T-helper 1 cell treated with Interleukin-12 subunit alpha and Interleukin-12 subunit beta and Interleukin-4 antibody, amounts not matched to agents 30 μg/mL and 1 μg/mL, for 36 hours (primary cell): Measurements from ENCODE around the gene XPOT.

Source experiments
- H3K27ac Mint-ChIP-seq: one replicate; pipeline ENCODE4 v1.8.0; 2021; ENCODE audit warnings: mild to moderate bottlenecking, mixed read lengths
- H3K27me3 Mint-ChIP-seq: one replicate; pipeline ENCODE4 v1.8.0; 2021; ENCODE audit warnings: low read depth, mixed read lengths
- H3K36me3 Mint-ChIP-seq: one replicate; pipeline ENCODE4 v1.8.0; 2021; ENCODE audit warnings: low read depth, mixed read lengths
- H3K4me1 Mint-ChIP-seq: one replicate; pipeline ENCODE4 v1.8.0; 2021; ENCODE audit warnings: low read depth, mixed read lengths
- H3K4me3 Mint-ChIP-seq: one replicate; pipeline ENCODE4 v1.8.0; 2021; ENCODE audit warnings: mild to moderate bottlenecking, moderate library complexity, mixed read lengths
- H3K9me3 Mint-ChIP-seq: one replicate; pipeline ENCODE4 v1.8.0; 2021; ENCODE audit warnings: mixed read lengths

Gene XPOT

GRCh38 chr12:64450057-64450640 lies 46.0 kb downstream of the XPOT start:
- no peaks in the 10 kb centered on the region for H3K27me3 Mint-ChIP-seq
- H3K36me3 Mint-ChIP-seq: peaks cover 27% of the 10 kb centered on the region

DNA sequence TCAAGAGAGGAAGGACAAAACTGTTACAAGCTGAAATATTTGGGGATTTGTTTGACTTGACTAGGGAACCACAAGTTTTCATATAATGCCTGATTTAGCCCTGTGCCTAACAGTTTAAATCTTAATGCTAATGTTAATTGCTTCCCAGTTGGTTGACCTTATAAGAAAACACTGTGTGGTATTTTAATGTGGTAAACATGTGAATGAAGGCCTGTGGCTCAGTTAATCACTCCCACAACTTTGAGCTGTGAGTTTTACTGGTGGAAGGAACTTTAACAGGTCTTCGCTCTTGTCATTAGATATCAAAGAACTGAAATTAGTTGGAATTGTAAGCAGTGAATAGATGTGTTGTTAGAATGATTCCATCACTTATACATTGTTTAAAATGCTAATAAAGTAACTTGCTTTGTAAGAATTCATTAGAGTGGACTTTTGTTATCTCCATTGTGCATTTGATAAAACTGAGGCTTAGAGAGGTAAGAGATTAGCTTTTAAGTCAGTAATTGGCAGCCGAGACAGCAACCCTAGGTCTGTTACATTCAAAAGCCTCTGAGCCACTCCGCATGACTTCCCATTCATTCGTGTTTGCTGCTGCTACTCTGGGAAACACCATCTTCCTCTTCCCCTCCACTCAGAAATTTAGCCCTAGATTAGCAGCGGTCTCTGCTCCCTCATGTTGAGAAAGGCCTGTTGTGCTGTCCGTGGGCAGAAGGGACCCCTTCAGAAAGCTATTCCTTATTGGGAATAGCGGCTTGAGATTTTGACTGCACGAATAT lies 46.7 kb downstream of the XPOT start:
- Mint-ChIP-seq H3K4me3 (peak overlapping the region; percentile 93), H3K36me3 (peaks cover 27% of the 10 kb centered on the region), H3K27ac (peak overlapping the region; percentile 78), H3K4me1 (peaks cover 37% of the 10 kb centered on the region), H3K9me3 (no peaks in the 10 kb centered on the region), H3K27me3 (no peaks in the 10 kb centered on the region)

More at GRCh38 chr12:64450057-64450640, 46.0 kb downstream of the XPOT start:
- H3K27ac Mint-ChIP-seq: peak overlapping the region; percentile 78
- no peaks in the 10 kb centered on the region for H3K9me3 Mint-ChIP-seq
- H3K4me3 Mint-ChIP-seq: peak overlapping the region; percentile 17
- H3K4me1 Mint-ChIP-seq: peaks cover 31% of the 10 kb centered on the region

DNA sequence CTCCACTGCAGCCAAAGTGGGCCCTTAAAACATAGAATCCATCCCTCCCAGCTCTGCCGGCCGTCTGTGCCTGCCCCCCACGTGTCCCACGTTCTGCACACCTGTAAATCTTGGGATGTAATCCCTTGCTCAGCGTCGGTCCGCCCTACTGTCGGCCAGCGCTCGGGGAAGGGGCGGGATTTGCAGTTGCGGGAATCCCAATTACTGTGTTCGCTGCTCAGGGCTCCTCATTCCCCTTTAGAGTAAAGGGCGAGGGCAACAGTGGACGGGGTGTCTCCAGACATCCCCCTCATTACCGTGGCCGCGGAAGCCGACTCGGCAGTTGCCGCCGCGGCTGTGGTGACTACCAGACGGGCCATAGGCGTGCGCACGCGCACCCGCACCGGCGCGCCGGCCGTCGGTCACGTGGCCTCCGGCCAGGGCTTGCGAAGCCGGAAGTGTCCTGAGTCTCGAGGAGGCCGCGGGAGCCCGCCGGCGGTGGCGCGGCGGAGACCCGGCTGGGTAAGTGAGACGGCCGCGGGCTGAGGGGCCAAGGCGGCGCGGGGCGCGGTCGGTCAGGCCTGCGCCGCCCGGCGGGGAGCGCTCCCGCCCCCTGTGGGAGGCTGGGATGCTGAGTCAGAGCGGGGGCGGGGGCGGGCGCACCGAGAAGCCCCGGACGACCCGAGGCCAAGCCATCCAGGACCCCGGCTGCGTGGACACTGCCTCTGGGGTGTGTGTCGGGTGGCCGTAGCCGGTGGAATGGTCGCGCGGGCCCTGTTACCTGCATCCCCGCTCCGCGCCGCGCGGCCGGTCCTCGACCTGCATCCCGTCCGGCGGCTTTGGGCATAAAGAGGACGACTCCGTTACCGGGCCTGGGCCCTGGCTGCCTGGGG lies 47.7 kb downstream of the XPOT start, which contains the start of gene TBK1:
TSS of gene TBK1 (plus strand) at position 434 of the 872 bp plus-strand sequence. CDS start 3,751 bp downstream, outside the sequence.
- peaks cover 37% of the 10 kb centered on the region for H3K4me1 Mint-ChIP-seq

GRCh38 chr12:64452559-64453329 lies 48.6 kb downstream of the XPOT start:
- Mint-ChIP-seq H3K27me3 (no peaks in the 10 kb centered on the region), H3K9me3 (no peaks in the 10 kb centered on the region), H3K4me1 (peaks cover 45% of the 10 kb centered on the region), H3K36me3 (peaks cover 23% of the 10 kb centered on the region), H3K27ac (peak overlapping the region; percentile 92), H3K4me3 (peak overlapping the region; percentile 94)

More for the DNA sequence above, 47.7 kb downstream of the XPOT start, which contains the start of gene TBK1:
- Mint-ChIP-seq H3K9me3 (no peaks in the 10 kb centered on the region), H3K4me3 (peak within 1 kb of the TSS; percentile 94), H3K27ac (peak within 1 kb of the TSS; percentile 92), H3K36me3 (peaks cover 23% of the 10 kb centered on the region), H3K27me3 (no peaks in the 10 kb centered on the region)

DNA sequence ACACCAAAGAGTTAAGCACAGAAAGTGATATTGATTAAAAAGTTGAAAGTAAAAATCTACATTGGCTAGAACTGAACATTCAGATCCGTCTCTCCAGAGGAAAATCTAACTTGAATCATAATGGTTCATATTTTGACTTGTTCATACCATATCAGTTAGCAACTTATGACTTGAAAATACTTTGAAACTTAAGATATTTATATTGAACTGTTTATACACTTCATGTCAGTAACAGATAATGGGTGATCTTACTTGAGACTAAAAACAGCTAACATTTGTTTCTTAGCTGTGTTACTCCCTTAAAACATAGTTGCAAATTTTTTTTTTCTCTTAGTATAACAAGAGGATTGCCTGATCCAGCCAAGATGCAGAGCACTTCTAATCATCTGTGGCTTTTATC lies 51.3 kb downstream of the XPOT start:
- H3K4me1 Mint-ChIP-seq: peaks cover 53% of the 10 kb centered on the region
- no peak overlapping the region for H3K27ac Mint-ChIP-seq
- no peaks in the 10 kb centered on the region for H3K9me3 Mint-ChIP-seq
- H3K27me3 Mint-ChIP-seq: no peaks in the 10 kb centered on the region
- H3K4me3 Mint-ChIP-seq: peak overlapping the region; percentile 44
- peaks cover 24% of the 10 kb centered on the region for H3K36me3 Mint-ChIP-seq

DNA sequence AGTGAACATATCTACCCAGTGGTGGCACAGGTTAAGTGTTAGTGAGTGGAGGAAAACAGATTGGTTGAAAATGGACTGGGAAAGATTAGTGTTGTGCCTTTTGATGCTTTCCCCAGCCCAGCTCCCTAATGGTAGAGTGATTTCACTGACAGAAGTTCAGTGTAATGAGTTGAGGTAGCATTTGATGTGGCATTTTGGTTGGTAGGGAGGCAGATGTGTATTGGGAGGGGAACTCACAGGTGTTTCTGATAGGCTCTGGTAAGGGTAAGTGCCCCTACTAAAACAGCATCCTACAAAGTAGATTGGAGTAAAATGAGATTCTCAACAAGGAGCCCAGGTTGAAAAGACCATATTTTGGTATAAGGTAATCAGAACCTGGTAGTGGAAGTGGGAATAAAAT lies 51.9 kb downstream of the XPOT start:
- Mint-ChIP-seq H3K4me1 (peaks cover 48% of the 10 kb centered on the region), H3K27me3 (no peaks in the 10 kb centered on the region), H3K27ac (peak overlapping the region; percentile 80), H3K36me3 (peaks cover 26% of the 10 kb centered on the region), H3K9me3 (no peaks in the 10 kb centered on the region), H3K4me3 (peak overlapping the region; percentile 44)

DNA sequence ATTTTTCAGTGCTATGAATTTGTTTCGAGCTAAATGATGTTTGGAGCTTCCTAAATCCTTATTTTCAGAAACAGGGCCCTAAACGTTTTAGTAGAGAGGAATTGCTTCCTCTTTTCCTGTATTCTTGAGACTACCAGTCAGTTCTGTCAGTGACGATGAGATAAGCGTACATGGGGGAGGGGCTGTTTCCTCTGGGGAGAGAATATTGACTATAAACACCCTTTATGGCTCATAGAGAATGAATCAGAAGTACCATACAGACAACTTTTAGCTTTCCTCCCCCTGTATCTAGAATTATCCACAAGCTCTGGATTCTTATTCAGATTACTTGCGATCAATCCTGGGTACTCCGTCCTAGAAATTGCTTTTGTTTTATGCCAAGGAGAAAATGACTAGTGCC lies 52.8 kb downstream of the XPOT start:
- H3K9me3 Mint-ChIP-seq: no peaks in the 10 kb centered on the region
- no peak overlapping the region for H3K4me3 Mint-ChIP-seq
- H3K27ac Mint-ChIP-seq: peak overlapping the region; percentile 82
- H3K4me1 Mint-ChIP-seq: peaks cover 43% of the 10 kb centered on the region
- no peaks in the 10 kb centered on the region for H3K27me3 Mint-ChIP-seq
- peaks cover 28% of the 10 kb centered on the region for H3K36me3 Mint-ChIP-seq

GRCh38 chr12:64457466-64457865 lies 53.3 kb downstream of the XPOT start:
- Mint-ChIP-seq H3K4me1 (peaks cover 43% of the 10 kb centered on the region), H3K27me3 (no peaks in the 10 kb centered on the region), H3K9me3 (no peaks in the 10 kb centered on the region), H3K27ac (peak overlapping the region; percentile 82), H3K36me3 (peaks cover 28% of the 10 kb centered on the region), H3K4me3 (peak overlapping the region; percentile 2)

- H3K4me1 Mint-ChIP-seq: peaks cover 38% of the 10 kb centered on the region
- H3K4me3 Mint-ChIP-seq: peak overlapping the region; percentile 2
- H3K36me3 Mint-ChIP-seq: peaks cover 28% of the 10 kb centered on the region
- H3K27me3 Mint-ChIP-seq: no peaks in the 10 kb centered on the region
- H3K9me3 Mint-ChIP-seq: no peaks in the 10 kb centered on the region
- H3K27ac Mint-ChIP-seq: peak overlapping the region; percentile 82
Observed at GRCh38 chr12:64457923-64458322, 53.7 kb downstream of the XPOT start.

DNA sequence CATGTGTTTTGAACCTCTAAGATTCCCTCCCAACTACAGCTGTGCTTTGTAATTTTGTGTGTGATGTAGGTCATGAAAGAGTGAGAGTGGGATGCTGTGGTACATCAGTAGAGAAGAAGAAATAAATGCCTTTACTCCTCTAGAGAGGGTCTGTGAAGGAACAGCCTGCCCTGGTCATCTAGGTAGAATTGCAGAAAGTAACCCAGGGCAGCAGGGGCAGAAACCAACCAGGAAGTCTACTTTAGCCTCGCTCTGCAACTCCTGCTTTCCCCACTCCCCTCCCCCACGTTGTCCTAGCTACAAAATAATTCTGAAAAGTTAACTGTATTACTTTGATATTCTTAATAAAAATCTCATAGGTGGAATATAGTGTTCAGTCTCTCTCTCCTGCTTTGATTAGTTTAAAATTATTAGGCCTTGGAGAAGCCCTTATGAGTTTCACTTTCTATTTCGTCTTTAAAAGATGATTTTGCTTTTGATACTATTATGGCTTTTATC lies 55.3 kb downstream of the XPOT start:
- H3K4me3 Mint-ChIP-seq: peak overlapping the region; percentile 82
- peaks cover 31% of the 10 kb centered on the region for H3K4me1 Mint-ChIP-seq
- no peaks in the 10 kb centered on the region for H3K9me3 Mint-ChIP-seq
- H3K27ac Mint-ChIP-seq: peak overlapping the region; percentile 93
- no peaks in the 10 kb centered on the region for H3K27me3 Mint-ChIP-seq
- H3K36me3 Mint-ChIP-seq: peaks cover 29% of the 10 kb centered on the region

- H3K4me3 Mint-ChIP-seq: no peak overlapping the region
- peaks cover 22% of the 10 kb centered on the region for H3K4me1 Mint-ChIP-seq
- H3K27me3 Mint-ChIP-seq: no peaks in the 10 kb centered on the region
- no peak overlapping the region for H3K27ac Mint-ChIP-seq
- H3K36me3 Mint-ChIP-seq: peaks cover 38% of the 10 kb centered on the region
- H3K9me3 Mint-ChIP-seq: no peaks in the 10 kb centered on the region
Observed at GRCh38 chr12:64461634-64462414, 57.6 kb downstream of the XPOT start.

GRCh38 chr12:64466178-64466577 lies 62.0 kb downstream of the XPOT start:
- Mint-ChIP-seq H3K4me3 (no peak overlapping the region), H3K36me3 (peaks cover 34% of the 10 kb centered on the region), H3K4me1 (peaks cover 7% of the 10 kb centered on the region), H3K27ac (no peak overlapping the region), H3K27me3 (no peaks in the 10 kb centered on the region), H3K9me3 (no peaks in the 10 kb centered on the region)

DNA sequence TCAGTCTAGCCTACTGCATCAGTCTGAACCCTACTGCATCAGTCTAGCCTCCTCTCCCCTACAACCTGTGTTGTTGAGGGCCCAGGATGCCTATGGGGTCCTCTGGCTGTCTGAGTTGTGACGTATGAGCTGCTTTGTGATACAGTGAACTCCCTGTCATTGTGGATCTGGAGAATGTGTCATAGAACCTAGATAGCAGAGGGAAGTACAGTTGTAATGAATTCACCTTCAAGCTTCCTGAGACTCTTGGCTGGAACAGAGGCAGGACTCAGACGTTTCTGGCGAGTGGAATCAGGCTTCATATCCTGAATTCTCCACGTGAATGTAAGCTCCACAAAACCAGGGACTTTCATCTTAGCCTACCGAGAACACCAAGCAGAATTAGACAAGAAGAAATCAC lies 64.8 kb downstream of the XPOT start:
- H3K4me1 Mint-ChIP-seq: peaks cover 7% of the 10 kb centered on the region
- no peaks in the 10 kb centered on the region for H3K9me3 Mint-ChIP-seq
- H3K4me3 Mint-ChIP-seq: no peak overlapping the region
- H3K27me3 Mint-ChIP-seq: no peaks in the 10 kb centered on the region
- H3K36me3 Mint-ChIP-seq: peaks cover 45% of the 10 kb centered on the region
- no peak overlapping the region for H3K27ac Mint-ChIP-seq
